HEK293T (cell line): ENCODE measurements around the gene PATJ.
A peak's percentile ranks its signal among the peaks of the same experiment; 100 is the strongest.

Experiments
- CTCF ChIA-PET: fragments of 350-600 bp; formaldehyde crosslinking; extraction: SDS; loops from one replicate; lab custom pipeline; 2021; ENCODE audit warnings: antibody characterized with exemption, inconsistent platforms; lab: Yijun Ruan, JAX
- POLR2A ChIA-PET: fragments of 350-600 bp; formaldehyde crosslinking; extraction: SDS; loops from one replicate; lab custom pipeline; 2020; ENCODE audit warnings: antibody characterized with exemption, inconsistent platforms; lab: Yijun Ruan, JAX
- DNase-seq: peaks from one replicate; pipeline ENCODE4 v3.0.0; 2012; ENCODE audit warnings: mixed read lengths; ENCODE audit errors: extremely low spot score
- ARNT ChIP-seq: fragments of 450-650 bp; IDR thresholded peaks from 2 replicates; pipeline ENCODE4 v1.6.1; 2017; ENCODE audit warnings: mild to moderate bottlenecking
- BHLHE40 ChIP-seq: fragments of 450-650 bp; IDR thresholded peaks from 2 replicates; pipeline ENCODE4 v1.6.1; 2016; ENCODE audit warnings: mild to moderate bottlenecking, moderate library complexity, borderline replicate concordance
- CTBP1 ChIP-seq: fragments of 450-650 bp; IDR thresholded peaks from 2 replicates; pipeline ENCODE4 v1.6.1; 2016; ENCODE audit warnings: borderline replicate concordance
- ELF4 ChIP-seq: fragments of 450-650 bp; IDR thresholded peaks from 2 replicates; pipeline ENCODE4 v1.6.1; 2017; ENCODE audit warnings: antibody characterized with exemption
- FOXA1 ChIP-seq: fragments of 450-650 bp; IDR thresholded peaks from 2 replicates; pipeline ENCODE4 v1.6.1; 2016; ENCODE audit warnings: mild to moderate bottlenecking
- FOXK2 ChIP-seq: fragments of 450-650 bp; IDR thresholded peaks from 2 replicates; pipeline ENCODE4 v1.6.1; 2016; ENCODE audit warnings: mild to moderate bottlenecking
- FOXM1 ChIP-seq: fragments of 450-650 bp; IDR thresholded peaks from 2 replicates; pipeline ENCODE4 v1.6.1; 2017; ENCODE audit warnings: mild to moderate bottlenecking, borderline replicate concordance
- HDGF ChIP-seq: fragments of 450-650 bp; IDR thresholded peaks from 2 replicates; pipeline ENCODE4 v1.6.1; 2017; ENCODE audit warnings: antibody characterized with exemption, borderline replicate concordance
- L3MBTL2 ChIP-seq: fragments of 450-650 bp; conservative IDR thresholded peaks from 2 replicates; pipeline ENCODE4 v1.6.1; 2016; ENCODE audit warnings: mild to moderate bottlenecking
- LEF1 ChIP-seq: fragments of 450-650 bp; IDR thresholded peaks from 2 replicates; pipeline ENCODE4 v1.6.1; 2017; ENCODE audit warnings: mild to moderate bottlenecking, borderline replicate concordance
- NFRKB ChIP-seq: fragments of 450-650 bp; IDR thresholded peaks from 2 replicates; pipeline ENCODE4 v1.6.1; 2016; ENCODE audit warnings: mild to moderate bottlenecking, moderate library complexity
- PKNOX1 ChIP-seq: fragments of 450-650 bp; IDR thresholded peaks from 2 replicates; pipeline ENCODE4 v1.6.1; 2016
- SP1 ChIP-seq: fragments of 450-650 bp; IDR thresholded peaks from 2 replicates; pipeline ENCODE4 v1.6.1; 2017
- SUZ12 ChIP-seq: fragments of 450-650 bp; IDR thresholded peaks from 2 replicates; pipeline ENCODE4 v1.6.1; 2016; ENCODE audit warnings: mild to moderate bottlenecking
- TARDBP ChIP-seq: fragments of 450-650 bp; IDR thresholded peaks from 2 replicates; pipeline ENCODE4 v1.6.1; 2016
- ZNF384 ChIP-seq: fragments of 450-650 bp; IDR thresholded peaks from 2 replicates; pipeline ENCODE4 v1.6.1; 2016

Gene PATJ

DNA sequence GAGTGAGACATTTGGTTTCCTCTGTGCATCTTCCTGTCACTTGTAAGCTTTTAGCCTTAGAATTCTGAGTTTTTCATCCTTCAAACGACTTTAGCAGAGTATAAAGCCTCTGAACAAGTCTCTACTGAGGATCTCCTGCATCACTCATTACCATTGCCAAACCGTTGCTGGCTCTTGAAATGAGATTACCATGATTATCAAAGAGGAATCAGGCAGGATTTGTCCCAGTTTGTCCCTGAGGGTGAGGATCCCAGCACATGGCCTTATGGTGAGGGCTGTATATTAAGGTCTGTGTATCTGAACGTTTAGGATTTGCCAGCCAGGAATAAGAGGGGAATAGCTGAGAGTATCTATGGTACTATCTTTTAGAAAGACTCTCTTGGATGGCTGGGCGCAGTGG lies 282.9 kb downstream of the PATJ start:
- POLR2A ChIA-PET: no interaction called here
- DNase-seq: no peak
- TF ChIP-seq HDGF: no peak
- TF ChIP-seq FOXM1: no peak
- no peak for TF ChIP-seq CTBP1
- TF ChIP-seq LEF1: no peak
- no peak for TF ChIP-seq PKNOX1
- no peak for TF ChIP-seq TARDBP
- no peak for TF ChIP-seq ZNF384
- TF ChIP-seq NFRKB: no peak
- CTCF ChIA-PET: no interaction called here

GRCh38 chr1:62025892-62026291 lies 283.6 kb downstream of the PATJ start:
- no peak for DNase-seq
- ChIA-PET CTCF (no interaction called here), POLR2A (no interaction called here)
- no peak for TF ChIP-seq BHLHE40
- no peak for TF ChIP-seq CTBP1
- no peak for TF ChIP-seq LEF1
- TF ChIP-seq FOXA1: no peak
- no peak for TF ChIP-seq L3MBTL2

GRCh38 chr1:62029704-62030103 lies 287.4 kb downstream of the PATJ start:
- POLR2A ChIA-PET: no interaction called here
- DNase-seq: no peak
- CTCF ChIA-PET: no interaction called here
- no peak for TF ChIP-seq ZNF384
- TF ChIP-seq CTBP1: no peak
- TF ChIP-seq SUZ12: no peak
- TF ChIP-seq FOXK2: no peak
- TF ChIP-seq HDGF: no peak
- TF ChIP-seq NFRKB: no peak
- no peak for TF ChIP-seq TARDBP
- TF ChIP-seq LEF1: no peak
- no peak for TF ChIP-seq SP1
- TF ChIP-seq FOXA1: no peak
- no peak for TF ChIP-seq ELF4

GRCh38 chr1:62034790-62035189 lies 292.5 kb downstream of the PATJ start:
- no peak for TF ChIP-seq SP1
- TF ChIP-seq FOXM1: no peak
- TF ChIP-seq PKNOX1: no peak
- no peak for TF ChIP-seq TARDBP
- no peak for TF ChIP-seq NFRKB
- TF ChIP-seq ARNT: no peak
- TF ChIP-seq LEF1: no peak
- ChIA-PET CTCF (interaction anchor here (0.6 kb wide), 1 partner anchor 113 kb away, joined by 3 read pairs; no protein-coding TSS in a partner anchor), POLR2A (no interaction called here)
- DNase-seq: no peak

- no peak for DNase-seq
- CTCF ChIA-PET: interaction anchor here (0.6 to 1.9 kb wide), 2 partner anchors 19 to 85 kb away, joined by 3 to 5 read pairs; no protein-coding TSS in a partner anchor
- POLR2A ChIA-PET: no interaction called here
- TF ChIP-seq L3MBTL2 (no peak), CTBP1 (no peak), BHLHE40 (no peak), FOXK2 (no peak)
Observed at GRCh38 chr1:62037274-62037673, 295.0 kb downstream of the PATJ start.

DNA sequence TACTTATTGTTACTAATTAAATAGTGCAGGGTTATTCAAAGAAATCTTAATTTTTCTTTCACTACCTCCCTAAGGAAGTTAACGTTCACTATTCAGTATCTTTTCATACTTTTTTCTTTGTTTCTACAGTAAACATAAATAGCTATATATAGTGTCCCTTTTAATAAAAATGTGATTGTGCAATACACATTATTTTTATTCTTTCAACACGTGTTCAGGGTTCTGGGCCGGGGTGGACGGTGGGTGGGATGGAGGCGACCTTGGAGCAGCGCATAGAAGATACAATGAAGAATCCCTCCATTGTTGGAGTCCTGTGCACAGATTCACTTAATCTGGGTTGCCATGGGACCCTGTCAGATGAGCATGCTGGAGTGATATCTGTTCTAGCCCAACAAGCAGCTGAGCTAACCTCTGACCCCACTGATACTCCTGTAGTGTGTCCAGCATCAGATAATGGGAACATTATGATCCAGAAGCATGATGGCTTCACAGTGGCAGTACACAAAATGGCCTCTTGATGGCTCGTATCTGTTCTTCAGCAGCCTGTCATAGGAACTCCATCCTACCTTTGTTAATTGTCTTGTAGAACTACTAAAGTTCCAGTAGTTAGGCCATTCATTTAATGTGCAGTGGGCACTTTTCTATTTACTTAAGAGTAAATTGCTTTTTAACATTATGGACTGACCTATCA lies 296.5 kb downstream of the PATJ start:
- CTCF ChIA-PET: interaction anchor here (0.7 kb wide), 1 partner anchor 162 kb away, joined by 3 read pairs; no protein-coding TSS in a partner anchor
- POLR2A ChIA-PET: no interaction called here
- DNase-seq: peak; percentile 52
- TF ChIP-seq ARNT: no peak
- TF ChIP-seq PKNOX1: no peak
- no peak for TF ChIP-seq CTBP1
- TF ChIP-seq LEF1: no peak
- TF ChIP-seq ZNF384: no peak
- no peak for TF ChIP-seq NFRKB
- TF ChIP-seq FOXK2: no peak
- TF ChIP-seq TARDBP: no peak
- no peak for TF ChIP-seq HDGF
- no peak for TF ChIP-seq L3MBTL2

GRCh38 chr1:62040450-62040849 lies 298.2 kb downstream of the PATJ start:
- ChIA-PET CTCF (no interaction called here), POLR2A (no interaction called here)
- TF ChIP-seq SUZ12 (no peak), SP1 (no peak), HDGF (no peak), PKNOX1 (no peak), L3MBTL2 (no peak)
- no peak for DNase-seq
